Mucosa of rectum (tissue), 2 donors: ENCODE results near the gene RTBDN.
"Not testable (repeated sequence)": the region's sequence is repeated elsewhere in the genome, so short reads cannot be mapped to it uniquely, and the experiment has no call there.

ENCODE experiments used
- H3K27ac ChIP-seq, 2 donors: one replicate each; pipeline ENCODE4 v1.7.0; 2013; ENCODE audit warnings: inconsistent platforms in 2 of 2, low read depth in 2 of 2, low read length in 2 of 2
- H3K27me3 ChIP-seq, 2 donors: one replicate each; pipeline ENCODE4 v1.7.0; 2013; ENCODE audit warnings: low read length in 2 of 2; ENCODE audit not compliant: control insufficient read depth in 2 of 2, insufficient read depth in 2 of 2
- H3K36me3 ChIP-seq, 2 donors: one replicate each; pipeline ENCODE4 v1.7.0; 2013; ENCODE audit warnings: low read length in 2 of 2; ENCODE audit not compliant: control insufficient read depth in 2 of 2, insufficient read depth in 2 of 2
- H3K4me1 ChIP-seq, 2 donors: one replicate each; pipeline ENCODE4 v1.7.0; 2013; ENCODE audit warnings: low read length in 2 of 2, mild to moderate bottlenecking in 1 of 2; ENCODE audit not compliant: control insufficient read depth in 2 of 2, insufficient read depth in 2 of 2
- H3K4me3 ChIP-seq, 2 donors: one replicate each; pipeline ENCODE4 v1.7.0; 2013; ENCODE audit warnings: low read length in 2 of 2
- H3K9ac ChIP-seq, 2 donors: one replicate each; pipeline ENCODE4 v1.7.0; 2013; ENCODE audit warnings: low read length in 2 of 2, low read depth in 1 of 2, mild to moderate bottlenecking in 1 of 2
- H3K9me3 ChIP-seq, 2 donors: one replicate each; pipeline ENCODE4 v1.7.0; 2013; ENCODE audit warnings: low read length in 2 of 2; ENCODE audit not compliant: control insufficient read depth in 2 of 2
- donor health status: healthy.
- donor health status: Normal muscosa, but diverticular disease.

Gene RTBDN

DNA sequence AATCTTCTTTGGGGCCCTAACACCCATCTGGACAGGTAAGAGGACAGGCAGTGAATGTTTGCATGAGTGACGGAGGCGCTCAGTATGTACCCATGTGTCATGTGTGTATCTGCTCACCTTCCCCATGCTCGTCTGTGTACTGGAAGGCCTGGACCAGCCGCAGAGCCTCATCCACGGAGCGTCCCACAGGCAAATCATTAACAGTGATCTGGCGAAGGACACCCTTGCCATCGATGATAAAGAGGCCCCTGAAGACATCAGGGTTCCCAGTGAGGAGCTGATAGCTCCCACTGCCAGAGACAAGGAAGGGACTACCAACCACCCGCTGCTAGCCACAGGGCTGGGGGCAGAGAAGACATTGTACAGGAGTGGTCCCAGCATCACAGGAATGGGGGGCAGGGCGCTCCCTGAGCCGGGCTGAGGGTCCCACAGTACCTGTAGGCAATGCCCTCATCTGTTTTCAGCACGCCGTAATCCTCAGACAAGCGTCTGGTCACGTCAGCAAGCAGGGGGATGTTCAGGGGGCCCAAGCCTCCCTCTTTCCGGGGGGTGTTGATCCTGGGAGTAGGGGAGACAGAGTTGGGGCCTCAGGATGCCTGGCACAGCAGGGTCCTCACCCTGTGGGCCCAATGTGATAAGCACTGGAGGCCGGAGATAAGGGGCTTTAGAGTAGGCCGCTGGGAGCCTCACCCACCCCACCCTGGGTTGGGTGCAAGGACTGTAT is 34.5 kb downstream of the RTBDN start:
- Histone ChIP-seq H3K9ac (peak overlapping the region in 1 of 2 donors; percentile 32), H3K36me3 (peaks cover 4 to 12% of the 10 kb centered on the region in 2 donors), H3K4me3 (peak overlapping the region in 1 of 2 donors; percentile 95), H3K4me1 (peaks cover 24 to 27% of the 10 kb centered on the region in 2 donors), H3K27me3 (no peaks in the 10 kb centered on the region), H3K9me3 (no peaks in the 10 kb centered on the region), H3K27ac (no peak overlapping the region)

DNA sequence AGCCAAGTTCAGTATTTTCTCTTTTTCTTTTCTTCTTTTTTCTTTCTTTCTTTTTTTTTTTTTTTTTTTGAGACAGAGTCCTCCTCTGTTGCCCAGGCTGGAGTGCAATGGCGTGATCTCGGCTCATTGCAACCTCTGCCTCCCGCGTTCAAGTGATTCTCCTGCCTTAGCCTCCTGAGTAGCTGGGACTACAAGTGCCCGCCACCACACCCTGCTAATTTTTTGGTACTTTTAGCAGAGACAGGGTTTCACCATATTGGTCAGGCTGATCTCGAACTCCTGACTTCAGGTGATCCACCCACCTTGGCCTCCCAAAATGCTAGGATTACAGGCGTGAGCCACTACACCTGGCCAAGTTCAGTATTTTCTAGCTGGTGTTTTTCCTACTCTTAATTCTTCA is 36.8 kb downstream of the RTBDN start:
- H3K27ac ChIP-seq, H3K4me3 ChIP-seq, H3K9ac ChIP-seq, H3K27me3 ChIP-seq, H3K9me3 ChIP-seq: not testable (repeated sequence)
- peaks cover 32 to 37% of the 10 kb centered on the region in 2 donors for H3K4me1 ChIP-seq
- peaks cover 4 to 13% of the 10 kb centered on the region in 2 donors for H3K36me3 ChIP-seq

DNA sequence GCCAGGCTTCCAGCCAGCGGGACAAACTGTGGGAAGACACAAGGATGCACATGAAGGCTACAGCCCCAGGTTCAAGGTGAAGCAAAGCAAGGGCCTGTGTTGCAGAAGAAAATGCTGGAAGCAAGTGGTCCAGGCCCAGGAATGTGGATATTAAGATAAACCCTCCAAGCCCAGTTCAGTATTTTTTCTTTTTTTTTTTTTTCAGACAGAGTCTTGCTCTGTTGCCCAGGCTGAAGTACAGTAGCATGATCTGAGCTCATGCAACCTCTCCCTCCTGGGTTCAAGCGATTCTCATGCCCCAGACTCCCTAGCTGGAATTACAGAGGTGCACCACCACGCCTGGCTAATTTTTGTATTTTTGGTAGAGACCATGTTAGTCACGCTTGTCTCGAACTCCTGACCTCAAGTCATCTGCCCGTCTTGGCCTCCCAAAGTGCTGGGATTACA is 37.2 kb downstream of the RTBDN start:
- Histone ChIP-seq H3K4me1 (peaks cover 28 to 34% of the 10 kb centered on the region in 2 donors), H3K36me3 (peaks cover 4 to 14% of the 10 kb centered on the region in 2 donors), H3K4me3 (no peak overlapping the region), H3K9ac (no peak overlapping the region), H3K27me3 (no peaks in the 10 kb centered on the region), H3K27ac (no peak overlapping the region), H3K9me3 (no peaks in the 10 kb centered on the region)

DNA sequence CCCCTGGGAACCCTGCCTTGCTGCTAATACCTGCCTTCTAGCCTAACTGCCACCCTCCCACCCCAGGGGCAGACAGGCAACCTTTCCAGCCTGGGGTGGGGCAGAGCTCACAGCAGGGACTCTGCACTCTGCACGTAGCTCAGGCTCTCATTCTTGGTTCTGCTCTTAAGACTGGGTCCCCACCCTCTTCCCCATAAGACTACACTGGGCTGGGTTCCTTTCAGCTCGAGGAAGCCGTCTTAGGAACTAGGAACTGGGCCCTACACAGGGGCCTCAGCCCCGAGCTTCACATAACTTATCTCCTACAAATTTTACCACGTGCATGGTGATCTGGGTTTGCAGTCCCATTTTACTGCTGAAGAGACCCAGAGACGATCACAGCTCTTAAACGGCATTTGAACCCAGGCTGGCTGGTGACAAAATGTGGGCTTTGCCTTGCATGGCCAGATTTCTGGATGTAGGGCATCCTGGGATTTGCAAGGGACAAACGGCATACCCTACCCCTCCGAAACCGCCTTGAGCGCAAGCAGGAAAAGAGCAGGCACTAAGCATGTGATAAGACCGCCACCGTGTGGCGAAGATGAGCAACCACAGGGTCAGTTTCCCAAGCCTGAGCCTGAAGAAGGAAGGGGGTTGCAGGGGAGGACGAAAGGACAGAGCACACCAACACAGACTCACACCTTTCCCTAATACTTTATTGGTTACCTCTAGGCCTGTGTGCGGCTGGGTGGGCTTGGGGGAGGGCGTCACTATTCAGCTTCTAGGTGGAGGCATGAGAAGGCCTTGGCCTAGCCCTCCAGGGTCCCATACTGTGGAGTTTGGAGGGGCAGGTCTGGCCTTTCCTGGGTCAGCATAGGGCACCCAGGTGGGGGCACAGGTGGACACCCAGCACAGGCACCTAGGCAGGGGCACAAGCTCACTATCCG is 38.0 kb downstream of the RTBDN start:
- Histone ChIP-seq H3K27ac (peak overlapping the region; percentile 85 to 86), H3K36me3 (peaks cover 4 to 14% of the 10 kb centered on the region in 2 donors), H3K4me3 (peak overlapping the region; percentile 37 to 64), H3K9me3 (no peaks in the 10 kb centered on the region), H3K27me3 (no peaks in the 10 kb centered on the region), H3K4me1 (peaks cover 26 to 30% of the 10 kb centered on the region in 2 donors), H3K9ac (peak overlapping the region; percentile 62 to 78)

DNA sequence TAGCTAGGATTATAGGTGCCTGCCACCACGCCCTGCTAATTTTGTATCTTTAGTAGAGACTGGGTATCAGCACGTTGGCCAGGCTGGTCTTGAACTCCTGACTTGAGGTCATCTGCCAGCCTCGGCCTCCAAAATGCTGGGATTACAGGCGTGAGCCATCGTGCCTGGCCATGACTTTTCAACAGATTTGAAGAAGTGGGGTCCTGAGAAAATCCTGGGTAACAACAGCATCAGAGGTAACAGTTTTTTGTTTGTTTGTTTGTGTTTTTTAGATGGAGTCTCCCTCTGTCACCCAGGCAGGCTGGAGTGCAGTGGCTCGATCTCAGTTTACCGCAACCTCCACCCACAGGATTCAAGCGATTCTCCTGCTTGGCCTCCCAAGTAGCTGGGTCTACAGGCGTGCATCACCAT is 39.4 kb downstream of the RTBDN start:
- Histone ChIP-seq H3K36me3 (peaks cover 4 to 9% of the 10 kb centered on the region in 2 donors), H3K4me3 (no peak overlapping the region), H3K27me3 (no peaks in the 10 kb centered on the region), H3K27ac (no peak overlapping the region), H3K4me1 (peaks cover 32 to 33% of the 10 kb centered on the region in 2 donors), H3K9ac (no peak overlapping the region), H3K9me3 (no peaks in the 10 kb centered on the region)

DNA sequence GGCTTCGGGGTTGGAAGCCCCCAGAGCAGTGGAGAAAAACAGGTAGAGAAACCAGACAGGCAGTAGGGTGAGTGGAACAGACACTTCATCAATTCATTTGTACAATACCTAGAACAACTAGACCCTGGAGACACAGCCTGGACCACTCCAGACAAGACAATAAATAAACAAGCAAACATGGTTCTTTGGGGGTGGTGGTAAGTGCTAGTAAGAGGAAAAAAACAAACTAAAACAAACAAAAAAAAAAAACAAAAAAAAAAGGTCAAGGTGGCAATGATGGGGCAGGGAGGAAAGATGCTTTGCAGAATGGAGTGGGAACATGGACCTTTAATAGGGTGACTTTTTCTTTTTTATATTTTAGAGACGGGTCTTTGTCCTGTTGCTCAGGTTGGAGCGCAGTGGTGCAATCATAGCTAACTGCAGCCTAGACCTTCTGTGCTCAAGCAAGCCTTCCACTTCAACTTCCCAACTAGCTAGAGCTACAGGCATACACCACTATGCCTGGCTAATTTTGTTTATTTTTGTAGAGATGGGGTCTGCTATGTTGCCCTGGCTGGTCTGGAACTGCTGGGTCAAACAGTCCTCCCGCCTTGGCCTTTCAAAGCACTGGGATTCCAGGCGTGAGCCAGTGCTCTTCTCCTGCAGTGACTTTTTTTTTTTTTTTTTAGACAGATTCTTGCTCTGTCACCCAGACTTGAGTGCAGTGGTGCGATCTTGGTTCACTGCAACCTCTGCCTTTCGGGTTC is 40.0 kb downstream of the RTBDN start:
- H3K4me3 ChIP-seq = peak overlapping the region; percentile 93 to 96
- H3K9me3 ChIP-seq = no peaks in the 10 kb centered on the region
- H3K27ac ChIP-seq = peak overlapping the region; percentile 100
- H3K27me3 ChIP-seq = no peaks in the 10 kb centered on the region
- H3K4me1 ChIP-seq = peaks cover 33 to 34% of the 10 kb centered on the region in 2 donors
- peak overlapping the region; percentile 97 to 99 for H3K9ac ChIP-seq
- H3K36me3 ChIP-seq = peaks cover 3 to 4% of the 10 kb centered on the region in 2 donors

DNA sequence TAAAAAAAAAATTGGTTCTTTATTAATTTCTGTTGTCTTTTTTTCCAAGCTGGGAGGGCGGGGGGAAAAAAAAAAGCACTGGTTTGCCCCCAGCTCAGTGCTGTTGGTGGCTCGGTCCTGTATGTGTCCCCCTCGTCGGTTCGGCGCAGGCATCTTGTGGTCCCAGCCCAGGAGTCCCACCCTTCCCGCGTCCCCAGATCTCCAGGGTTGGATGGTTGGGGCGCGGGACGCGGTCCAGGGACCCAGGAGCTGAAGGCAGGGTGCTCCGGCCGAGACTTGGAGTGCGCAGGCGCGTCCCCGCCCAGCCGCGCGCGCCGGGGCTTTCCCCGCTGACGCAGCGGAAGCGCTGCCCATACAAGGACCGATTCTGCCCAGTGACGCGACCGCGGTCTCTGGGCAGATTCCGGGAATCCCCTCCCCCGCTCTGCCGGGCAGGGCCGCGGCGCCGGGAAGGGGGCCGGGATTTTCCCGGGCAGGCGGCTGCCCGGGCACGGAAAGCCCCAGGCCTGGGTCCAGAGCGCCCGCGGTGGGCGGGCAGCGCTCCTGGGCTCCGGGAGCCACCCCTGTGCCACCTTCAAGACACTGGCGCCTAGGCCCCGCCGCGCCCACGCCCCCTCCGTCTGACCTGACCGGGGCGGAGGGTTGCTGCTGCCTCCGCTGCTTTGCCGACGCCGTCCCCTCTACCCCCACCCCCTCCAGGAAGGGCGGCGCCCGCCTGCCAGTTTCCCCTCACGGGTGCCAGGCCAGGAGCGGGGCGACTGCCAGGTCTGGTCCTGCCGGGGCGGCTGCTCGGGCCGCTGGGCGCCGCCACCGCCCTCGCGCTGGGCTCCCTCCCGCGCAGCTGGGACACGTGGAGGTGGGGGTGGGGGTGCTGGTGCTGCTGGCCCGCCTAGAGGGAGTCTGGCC is 40.8 kb downstream of the RTBDN start:
- Histone ChIP-seq H3K27me3 (no peaks in the 10 kb centered on the region), H3K4me1 (peaks cover 41 to 42% of the 10 kb centered on the region in 2 donors), H3K4me3 (peak overlapping the region; percentile 93 to 96), H3K9me3 (no peaks in the 10 kb centered on the region), H3K9ac (peak overlapping the region; percentile 97 to 99), H3K27ac (peak overlapping the region; percentile 100), H3K36me3 (peaks cover 2 to 4% of the 10 kb centered on the region in 2 donors)

DNA sequence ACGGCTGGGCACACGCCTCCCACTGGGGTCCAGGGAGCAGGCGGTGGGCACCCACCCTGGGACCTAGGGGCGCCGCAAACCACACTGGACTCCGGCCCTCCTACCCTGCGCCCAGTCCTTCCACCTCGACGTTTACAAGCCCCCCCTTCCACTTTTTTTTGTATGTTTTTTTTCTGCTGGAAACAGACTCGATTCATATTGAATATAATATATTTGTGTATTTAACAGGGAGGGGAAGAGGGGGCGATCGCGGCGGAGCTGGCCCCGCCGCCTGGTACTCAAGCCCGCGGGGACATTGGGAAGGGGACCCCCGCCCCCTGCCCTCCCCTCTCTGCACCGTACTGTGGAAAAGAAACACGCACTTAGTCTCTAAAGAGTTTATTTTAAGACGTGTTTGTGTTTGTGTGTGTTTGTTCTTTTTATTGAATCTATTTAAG is 41.5 kb downstream of the RTBDN start:
- Histone ChIP-seq H3K27me3 (no peaks in the 10 kb centered on the region), H3K4me1 (peaks cover 48 to 49% of the 10 kb centered on the region in 2 donors), H3K36me3 (peaks cover 2 to 4% of the 10 kb centered on the region in 2 donors), H3K9ac (peak overlapping the region; percentile 97 to 99), H3K4me3 (peak overlapping the region; percentile 93 to 96), H3K9me3 (no peaks in the 10 kb centered on the region), H3K27ac (peak overlapping the region; percentile 100)
